ENCODE measurements around the gene YAE1.
A peak's percentile ranks its signal among the peaks of the same experiment; 100 is the strongest.

The YAE1 gene

GRCh38 chr7:39566023-39566921 lies at the start of gene YAE1:
TSS of gene YAE1 (plus strand) at chr7:39566404. CDS start at chr7:39566419, 15 bp downstream.
- no peak for TF ChIP-seq PPARA (CRISPR knock-in tag; IDR thresholded peaks at IDR 0.05; ENCODE audit: borderline replicate concordance)
- TF ChIP-seq POU6F1 (CRISPR knock-in tag; IDR thresholded peaks at IDR 0.05; ENCODE audit: borderline replicate concordance, low read depth), result no peak
- peak; percentile 4; the same call in 1 of the 2 replicates for TF ChIP-seq ZNF8 (CRISPR knock-in tag; IDR thresholded peaks at IDR 0.05)
- peak; percentile 32; the same call in 1 of the 2 replicates for TF ChIP-seq GLIS3 (CRISPR knock-in tag; IDR thresholded peaks at IDR 0.05)
- no peak for TF ChIP-seq ISL1 (CRISPR knock-in tag; IDR thresholded peaks at IDR 0.05)
- peak; percentile 4; the same call in 1 of the 2 replicates for TF ChIP-seq ZNF70 (CRISPR knock-in tag; IDR thresholded peaks at IDR 0.05)
- TF ChIP-seq ZFP3 (CRISPR knock-in tag; IDR thresholded peaks at IDR 0.05), result peak; percentile 59; the same call in 1 of the 2 replicates
- no peak for TF ChIP-seq CSRNP3 (CRISPR knock-in tag; IDR thresholded peaks at IDR 0.05)
- TF ChIP-seq PATZ1 (CRISPR knock-in tag; IDR thresholded peaks at IDR 0.05; ENCODE audit: borderline replicate concordance), result no peak
- TF ChIP-seq TSHZ2 (CRISPR knock-in tag; IDR thresholded peaks at IDR 0.05), result peak; percentile 51; the same call in 1 of the 2 replicates
- TF ChIP-seq BACH2 (CRISPR knock-in tag; IDR thresholded peaks at IDR 0.05; ENCODE audit: borderline replicate concordance), result no peak
- no peak for TF ChIP-seq TOX (CRISPR knock-in tag; IDR thresholded peaks at IDR 0.05; ENCODE audit: borderline replicate concordance)
- TF ChIP-seq OSR1 (CRISPR knock-in tag; IDR thresholded peaks at IDR 0.05), result no peak
- no peak for TF ChIP-seq ARNTL (CRISPR knock-in tag; IDR thresholded peaks at IDR 0.05; ENCODE audit: borderline replicate concordance, low read depth)
- 0 out of 2 replicates have a peak, but pooled peaks have one; percentile 29 for TF ChIP-seq ZNF565 (CRISPR knock-in tag; conservative IDR thresholded peaks at IDR 0.05; ENCODE audit: low read depth)
- TF ChIP-seq CSDC2 (CRISPR knock-in tag; IDR thresholded peaks at IDR 0.05), result 0 out of 2 replicates have a peak, but pooled peaks have one; percentile 17
- no peak for TF ChIP-seq ZFP30 (CRISPR knock-in tag; IDR thresholded peaks at IDR 0.05)
- TF ChIP-seq CREB5 (CRISPR knock-in tag; IDR thresholded peaks at IDR 0.05; ENCODE audit: low read depth), result no peak
- peak; percentile 98 for ATAC-seq

GRCh38 chr7:39516498-39516897 lies 49.7 kb upstream of the YAE1 start:
- no peak for ATAC-seq
- TF ChIP-seq ESRRG (CRISPR knock-in tag; IDR thresholded peaks at IDR 0.05) (no peak), ZNF8 (CRISPR knock-in tag; IDR thresholded peaks at IDR 0.05) (no peak), PPARA (CRISPR knock-in tag; IDR thresholded peaks at IDR 0.05; ENCODE audit: borderline replicate concordance) (no peak), ISL1 (CRISPR knock-in tag; IDR thresholded peaks at IDR 0.05) (no peak), OSR1 (CRISPR knock-in tag; IDR thresholded peaks at IDR 0.05) (no peak), ARNTL (CRISPR knock-in tag; IDR thresholded peaks at IDR 0.05; ENCODE audit: borderline replicate concordance, low read depth) (no peak), TSHZ2 (CRISPR knock-in tag; IDR thresholded peaks at IDR 0.05) (no peak), BACH2 (CRISPR knock-in tag; IDR thresholded peaks at IDR 0.05; ENCODE audit: borderline replicate concordance) (no peak), ZNF565 (CRISPR knock-in tag; conservative IDR thresholded peaks at IDR 0.05; ENCODE audit: low read depth) (no peak), CREB5 (CRISPR knock-in tag; IDR thresholded peaks at IDR 0.05; ENCODE audit: low read depth) (no peak), POU6F1 (CRISPR knock-in tag; IDR thresholded peaks at IDR 0.05; ENCODE audit: borderline replicate concordance, low read depth) (no peak), ZFP3 (CRISPR knock-in tag; IDR thresholded peaks at IDR 0.05) (no peak)

Measured in SK-N-SH treated with all-trans-retinoic acid at 6 μM for 48 hours (cell line).